ENCODE measurements around the gene SP3.
"Not testable (repeated sequence)": the region's sequence is repeated elsewhere in the genome, so short reads cannot be mapped to it uniquely, and the experiment has no call there.

Gene SP3

DNA sequence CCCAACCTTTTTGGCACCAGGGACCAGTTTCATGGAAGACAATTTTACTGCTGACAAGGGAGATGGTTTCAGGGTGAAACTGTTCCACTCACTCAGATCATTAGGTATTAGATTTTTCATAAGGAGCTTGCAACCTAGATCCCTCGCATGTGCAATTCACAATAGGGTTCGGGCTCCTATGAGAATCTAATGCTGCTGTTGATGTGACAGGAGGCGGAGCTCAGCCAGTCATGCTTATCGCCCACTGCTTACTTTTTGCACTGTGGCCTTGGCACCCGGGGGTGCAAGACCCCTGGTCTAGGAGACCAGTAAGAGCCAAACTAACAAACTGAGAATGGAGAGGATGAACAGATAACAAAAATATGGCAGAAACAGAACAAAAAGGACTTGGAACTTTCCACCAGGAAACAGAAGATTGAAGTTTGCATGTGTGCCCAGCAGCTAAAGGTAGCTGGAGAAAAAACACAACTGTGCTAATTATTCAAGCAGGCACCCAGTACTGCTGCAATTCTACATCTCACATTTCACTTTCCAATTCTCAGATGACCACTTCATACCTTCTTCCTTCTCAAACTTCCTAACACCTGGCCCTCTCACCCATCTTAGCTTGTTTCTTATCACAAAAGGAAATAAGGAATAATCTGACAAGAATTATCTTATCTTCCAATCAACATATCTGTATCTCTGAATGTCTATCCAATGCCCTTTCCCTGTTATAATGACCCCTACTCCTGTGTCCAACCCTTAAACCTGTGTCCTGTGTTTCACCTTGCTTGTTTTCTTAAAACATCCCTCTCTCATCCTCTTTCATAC lies 24.8 kb downstream of the SP3 start:
- DNase-seq = no peak

- no peak for DNase-seq
Observed at GRCh38 chr2:173938700-173939384, 26.3 kb downstream of the SP3 start.

GRCh38 chr2:173935305-173935704 lies 29.9 kb downstream of the SP3 start:
- DNase-seq = no peak

DNA sequence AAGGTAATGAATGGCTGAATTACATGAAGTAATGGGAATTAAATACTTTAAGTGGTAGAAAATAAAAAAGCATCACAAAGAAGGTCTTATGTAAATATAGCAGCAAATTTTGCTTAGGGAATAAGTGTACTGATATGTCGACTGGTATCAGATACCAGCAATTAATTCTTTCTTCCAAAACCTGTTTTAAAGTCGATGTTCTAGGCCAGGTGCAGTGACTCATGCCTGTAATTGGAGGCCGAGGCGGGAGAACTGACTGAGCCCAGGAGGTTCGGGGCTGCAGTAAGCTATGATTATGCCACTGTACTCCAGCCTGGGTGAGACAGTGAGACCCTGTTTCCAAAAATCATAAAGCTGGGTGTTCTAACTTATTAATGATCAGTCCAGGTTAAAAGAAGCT lies 30.3 kb downstream of the SP3 start:
- no peak for DNase-seq

DNA sequence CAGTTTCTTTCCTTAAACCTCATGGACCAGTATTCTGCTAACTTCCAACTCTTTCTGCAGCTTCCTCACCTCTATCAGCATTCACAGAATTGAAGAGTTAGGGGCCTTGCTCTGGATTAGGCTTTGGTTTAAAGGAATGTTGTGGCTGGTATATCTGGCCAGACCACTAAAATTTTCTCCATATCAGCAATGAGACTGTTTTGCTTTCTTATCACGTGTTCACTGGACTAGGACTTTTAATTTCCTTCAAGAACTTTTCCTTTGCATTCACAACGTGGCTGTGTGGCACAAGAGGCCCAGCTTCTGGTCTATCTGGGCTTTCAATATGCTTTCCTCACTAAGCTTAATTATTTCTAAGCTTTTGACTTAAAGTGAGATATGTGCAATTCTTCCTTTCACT lies 33.4 kb downstream of the SP3 start:
- no peak for DNase-seq

- DNase-seq = no peak
Observed at GRCh38 chr2:173929441-173929840, 35.7 kb downstream of the SP3 start.

GRCh38 chr2:173926875-173927274 lies 38.3 kb downstream of the SP3 start:
- no peak for DNase-seq

DNA sequence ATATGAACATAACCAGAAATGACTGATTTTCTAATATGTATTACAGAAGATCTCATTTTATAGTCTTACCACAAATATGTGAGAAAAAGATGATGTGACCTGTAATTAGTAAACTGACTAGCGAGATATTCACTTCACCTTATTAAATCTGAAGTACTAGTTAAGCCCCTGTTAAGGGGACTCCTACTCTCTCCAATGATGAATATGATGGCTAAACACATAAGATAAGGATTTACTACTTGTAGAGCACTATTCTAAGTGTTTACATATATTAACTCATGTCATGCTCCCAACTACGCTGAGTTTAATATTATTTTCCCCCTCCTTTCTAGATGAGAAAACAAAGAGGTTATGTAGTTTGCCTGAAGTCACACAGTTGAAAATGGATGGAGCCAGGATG lies 40.9 kb downstream of the SP3 start:
- no peak for DNase-seq

GRCh38 chr2:173922760-173923159 lies 42.4 kb downstream of the SP3 start:
- no peak for DNase-seq

DNA sequence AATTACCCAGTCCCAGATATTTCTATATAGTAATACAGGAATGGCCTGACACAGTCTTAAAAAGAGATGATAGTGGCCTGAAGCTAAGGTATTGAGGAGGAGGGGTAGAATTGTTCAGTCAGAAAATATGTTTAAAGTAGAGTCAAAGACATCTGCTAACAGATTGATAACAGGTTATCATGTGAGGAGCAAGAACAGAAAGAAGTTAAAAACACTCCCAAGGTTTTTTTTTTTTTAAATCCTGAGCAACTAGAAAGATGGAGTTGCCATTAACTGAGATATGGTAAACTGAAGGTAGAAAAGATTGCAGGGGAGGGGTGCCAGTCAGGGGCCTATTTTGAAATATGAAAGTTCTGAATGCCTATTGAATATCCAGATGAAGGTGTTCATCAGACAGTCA lies 43.1 kb downstream of the SP3 start:
- DNase-seq = no peak

- DNase-seq = no peak
Observed at GRCh38 chr2:173914055-173914927, 50.9 kb downstream of the SP3 start.

- no peak for DNase-seq
Observed at GRCh38 chr2:173909846-173910245, 55.3 kb downstream of the SP3 start.

- no peak for DNase-seq
Observed at GRCh38 chr2:173906626-173907025, 58.5 kb downstream of the SP3 start.

- no peak for DNase-seq
Observed at GRCh38 chr2:173903601-173904394, 61.4 kb downstream of the SP3 start.

GRCh38 chr2:173898996-173899395 lies 66.2 kb downstream of the SP3 start:
- no peak for DNase-seq

DNA sequence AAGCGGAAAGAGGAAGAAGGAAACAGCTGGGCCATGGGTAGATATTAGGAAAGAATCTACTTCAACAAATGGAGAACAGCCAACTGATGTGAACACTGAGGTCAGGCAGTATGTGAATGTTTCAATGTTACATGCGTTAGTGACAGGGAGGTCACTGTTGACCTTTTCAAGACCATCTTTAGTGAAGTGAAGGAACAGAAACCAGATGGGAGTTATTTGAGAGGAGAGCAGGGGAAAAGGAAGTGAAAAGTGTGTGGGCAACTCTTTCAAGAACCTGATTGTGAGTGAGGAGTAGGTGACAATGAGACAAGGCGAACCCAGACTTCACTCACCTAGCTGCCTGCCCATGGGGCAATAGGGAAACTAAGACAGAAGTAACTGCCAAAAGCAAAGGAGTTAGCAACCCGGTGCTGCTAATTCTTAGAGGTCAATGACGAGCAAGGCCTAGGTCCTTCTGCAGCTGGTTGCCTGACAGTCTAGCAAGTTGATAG lies 67.0 kb downstream of the SP3 start:
- DNase-seq = no peak

GRCh38 chr2:173896755-173897154 lies 68.4 kb downstream of the SP3 start:
- DNase-seq = no peak

GRCh38 chr2:173892341-173892740 lies 72.8 kb downstream of the SP3 start:
- DNase-seq = no peak

GRCh38 chr2:173891315-173892037 lies 73.7 kb downstream of the SP3 start:
- DNase-seq = no peak

DNA sequence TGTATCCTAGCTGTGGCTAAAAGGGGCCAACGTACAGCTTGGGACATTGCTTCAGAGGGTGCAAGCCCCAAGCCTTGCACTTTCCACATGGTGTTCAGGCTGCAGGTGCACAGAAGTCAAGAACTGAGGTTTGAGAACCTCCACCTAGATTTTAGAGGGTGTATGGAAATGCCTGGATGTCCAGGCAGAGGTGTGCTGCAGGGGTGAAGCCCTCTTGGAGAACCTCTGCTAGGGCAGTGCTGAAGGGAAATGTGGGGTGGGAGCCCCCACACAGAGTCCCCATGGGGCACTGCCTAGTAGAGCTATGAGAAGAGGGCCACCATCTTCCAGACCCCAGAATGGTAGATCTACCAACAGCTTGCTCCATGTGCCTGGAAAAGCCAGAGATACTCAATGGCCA lies 75.7 kb downstream of the SP3 start:
- DNase-seq = not testable (repeated sequence)

GRCh38 chr2:173886613-173887012 lies 78.6 kb downstream of the SP3 start:
- no peak for DNase-seq

All from stimulated activated CD4-positive, alpha-beta T cell treated with anti-CD3 and anti-CD28 coated beads, Interleukin-4, amount 100 ng/mL, for 24 hours (primary cell).